Testis (tissue), 3 donors: Measurements from ENCODE around the gene TTC28. TPM values are rescaled to one million over a fixed set of nuclear protein-coding genes. Genes with fewer than 3 reads are reported as not detected.

Experiments used
- DNase-seq: peaks from one replicate; pipeline ENCODE4 v3.0.0-alpha.2; 2019
- H3K27ac ChIP-seq, 2 donors: fragments of 200-600 bp; sonication (generic); one replicate each; pipeline ENCODE4 v1.5.1; 2019
- H3K27me3 ChIP-seq: fragments of 200-600 bp; sonication (generic); one replicate; pipeline ENCODE4 v1.5.1; 2019
- H3K36me3 ChIP-seq: fragments of 200-600 bp; sonication (generic); one replicate; pipeline ENCODE4 v1.5.1; 2017; ENCODE audit warnings: low read depth; ENCODE audit errors: missing control alignments
- H3K4me1 ChIP-seq: fragments of 200-600 bp; sonication (generic); one replicate; pipeline ENCODE4 v1.5.1; 2019
- H3K4me3 ChIP-seq, 2 donors: fragments of 200-600 bp; sonication (generic); one replicate each; pipeline ENCODE4 v1.5.1; 2017 to 2019
- H3K9me3 ChIP-seq: fragments of 200-600 bp; sonication (generic); one replicate; pipeline ENCODE4 v1.5.1; 2017
- POLR2A ChIP-seq: fragments of 450-650 bp; IDR thresholded peaks from one replicate; pipeline ENCODE4 v1.6.1; 2017; ENCODE audit warnings: antibody characterized with exemption, mild to moderate bottlenecking, moderate library complexity
- WGBS, 2 donors: methylation state at CpG; one replicate each; pipeline ENCODE4 v1.1.5; 2018; 5-methylcytosine and 5-hydroxymethylcytosine counted together
- intact Hi-C: fragments of 100-400 bp; cut with DNase I; formaldehyde crosslinking; loops from one replicate; pipeline ENCODE4 v1.15.1; 2023; ENCODE audit warnings: low total_unique reads
- polyA plus RNA-seq: library from polyadenylated mRNA; stranded (reverse); fragments of 350-450 nt; fragmentation: Illumina TruSeq; extraction: RNeasy Lipid Tissue Mini Kit (QIAGEN cat#74804); gene quantifications from one replicate; pipeline ENCODE4 v1.2.3, GENCODE V29; 2014; ENCODE audit warnings: low read depth, low replicate concordance; ENCODE audit not compliant: insufficient read depth
- total RNA-seq, 2 donors: library from RNA; depleted of rRNA; stranded (reverse); fragments of >200 nt; gene quantifications; one replicate each; pipeline ENCODE4 v1.2.3, GENCODE V29; 2016
- TF ChIP-seq, protein P1 (sequence below), 3 experiments: fragments of 450-650 bp in 2 of 3; fragments of 200-600 bp in 1 of 3; sonication (generic) in 1 of 3; IDR thresholded peaks; one replicate each; pipeline ENCODE4 v1.5.1; 2016 to 2019; ENCODE audit warnings: antibody characterized with exemption in 3 of 3, mild to moderate bottlenecking in 2 of 3, moderate library complexity in 1 of 3

Gene TTC28
- total and polyA plus RNA-seq, 3 donors from 2014 or later = 29.4 to 121 (median 75.5) TPM

DNA sequence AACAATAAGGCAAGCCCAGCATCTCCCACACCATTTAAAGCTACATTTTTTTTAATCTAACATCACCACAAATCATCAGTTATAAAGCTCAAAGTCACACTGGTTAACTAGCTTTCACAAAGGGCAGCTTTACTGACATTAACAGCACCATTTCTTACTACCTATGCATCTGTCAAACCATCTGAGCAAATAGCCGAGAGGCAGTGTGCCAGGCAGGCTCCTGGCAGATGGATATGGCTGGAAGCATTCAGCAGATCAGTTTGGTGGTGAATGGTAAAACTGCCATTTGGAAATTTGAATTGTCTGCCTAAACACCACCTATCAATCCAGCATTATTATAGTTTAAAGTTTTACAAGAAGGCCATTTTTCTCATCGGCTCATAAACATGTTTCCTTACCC is 131.2 kb downstream of the TTC28 start:
- Histone ChIP-seq H3K36me3 (no peaks in the 10 kb centered on the region), H3K27me3 (no peaks in the 10 kb centered on the region), H3K27ac (no peak overlapping the region), H3K4me1 (no peaks in the 10 kb centered on the region), H3K4me3 (no peak overlapping the region), H3K9me3 (no peaks in the 10 kb centered on the region)
- intact Hi-C loops = no loop called here
- no peak for DNase-seq
- TF ChIP-seq POLR2A = no peak
- TF ChIP-seq, protein P1, sequence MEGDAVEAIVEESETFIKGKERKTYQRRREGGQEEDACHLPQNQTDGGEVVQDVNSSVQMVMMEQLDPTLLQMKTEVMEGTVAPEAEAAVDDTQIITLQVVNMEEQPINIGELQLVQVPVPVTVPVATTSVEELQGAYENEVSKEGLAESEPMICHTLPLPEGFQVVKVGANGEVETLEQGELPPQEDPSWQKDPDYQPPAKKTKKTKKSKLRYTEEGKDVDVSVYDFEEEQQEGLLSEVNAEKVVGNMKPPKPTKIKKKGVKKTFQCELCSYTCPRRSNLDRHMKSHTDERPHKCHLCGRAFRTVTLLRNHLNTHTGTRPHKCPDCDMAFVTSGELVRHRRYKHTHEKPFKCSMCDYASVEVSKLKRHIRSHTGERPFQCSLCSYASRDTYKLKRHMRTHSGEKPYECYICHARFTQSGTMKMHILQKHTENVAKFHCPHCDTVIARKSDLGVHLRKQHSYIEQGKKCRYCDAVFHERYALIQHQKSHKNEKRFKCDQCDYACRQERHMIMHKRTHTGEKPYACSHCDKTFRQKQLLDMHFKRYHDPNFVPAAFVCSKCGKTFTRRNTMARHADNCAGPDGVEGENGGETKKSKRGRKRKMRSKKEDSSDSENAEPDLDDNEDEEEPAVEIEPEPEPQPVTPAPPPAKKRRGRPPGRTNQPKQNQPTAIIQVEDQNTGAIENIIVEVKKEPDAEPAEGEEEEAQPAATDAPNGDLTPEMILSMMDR (IDR thresholded peaks at IDR 0.05) = no peak
- WGBS, 2 donors = 90 to 94% methylated on average over 2 of the region's 2 CpGs

DNA sequence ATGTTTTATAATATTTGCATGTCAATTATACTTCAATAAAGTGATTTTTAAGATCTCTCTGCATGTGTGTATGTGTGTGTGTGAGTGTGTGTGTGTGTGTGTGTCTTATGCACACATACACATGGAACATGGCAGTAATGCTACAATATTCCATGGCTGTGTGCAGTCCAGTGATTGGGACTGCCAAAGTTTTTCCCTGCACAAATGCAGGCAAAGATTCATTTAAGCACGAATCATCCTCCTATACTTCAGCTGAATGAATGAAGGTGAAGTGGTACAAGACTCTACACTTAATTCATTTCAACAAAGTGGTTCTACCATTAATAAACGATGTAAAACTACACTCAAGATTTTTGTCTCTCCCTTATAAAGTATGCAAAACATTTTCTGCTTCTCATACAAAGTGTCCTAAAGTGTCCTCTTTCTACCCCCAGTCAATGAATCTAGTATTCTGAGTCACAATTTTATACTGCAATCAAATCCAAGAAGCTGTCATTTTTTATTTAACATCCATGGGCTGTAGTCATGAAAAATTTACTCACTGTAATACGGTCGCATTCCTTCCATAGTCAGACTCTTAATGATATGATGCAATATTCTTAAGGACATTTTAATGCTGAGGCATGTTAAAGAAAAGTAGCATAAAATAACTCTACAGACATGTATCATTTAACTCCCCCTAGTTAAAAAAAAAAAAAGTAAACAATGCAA is 132.4 kb downstream of the TTC28 start:
- Histone ChIP-seq H3K9me3 (no peaks in the 10 kb centered on the region), H3K27me3 (no peaks in the 10 kb centered on the region), H3K36me3 (no peaks in the 10 kb centered on the region), H3K27ac (no peak overlapping the region), H3K4me3 (no peak overlapping the region), H3K4me1 (no peaks in the 10 kb centered on the region)
- intact Hi-C loops = no loop called here
- no peak for TF ChIP-seq POLR2A
- TF ChIP-seq, protein P1 (IDR thresholded peaks at IDR 0.05) = no peak
- no peak for DNase-seq
- 86 to 87% methylated on average over 4 of the region's 4 CpGs for WGBS, 2 donors

DNA sequence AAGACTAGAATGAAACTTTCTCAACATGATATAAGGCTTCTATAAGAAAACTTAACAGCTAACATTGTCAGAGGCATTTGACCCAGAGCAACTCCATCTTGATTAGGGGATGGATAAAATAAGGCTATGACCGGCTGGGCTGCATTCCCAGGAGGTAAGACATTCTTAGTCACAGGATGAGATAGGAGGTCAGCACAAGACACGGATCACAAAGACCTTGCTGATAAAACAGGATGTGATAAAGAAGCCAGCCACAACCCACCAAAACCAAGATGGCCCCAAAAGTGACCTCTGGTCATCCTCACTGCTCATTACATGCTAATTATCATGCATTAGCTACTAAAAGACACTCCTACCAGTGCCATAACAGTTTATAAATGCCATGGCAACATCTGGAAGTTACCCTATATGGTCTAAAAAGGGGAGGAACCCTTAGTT is 135.2 kb downstream of the TTC28 start:
- TF ChIP-seq, protein P1 (IDR thresholded peaks at IDR 0.05) = no peak
- no peak for TF ChIP-seq POLR2A
- DNase-seq = no peak
- H3K9me3 ChIP-seq = no peaks in the 10 kb centered on the region
- WGBS, 2 donors = 48 to 57% methylated on average over 2 of the region's 2 CpGs
- no peaks in the 10 kb centered on the region for H3K36me3 ChIP-seq
- H3K4me3 ChIP-seq = no peak overlapping the region
- H3K4me1 ChIP-seq = no peaks in the 10 kb centered on the region
- no peaks in the 10 kb centered on the region for H3K27me3 ChIP-seq
- no peak overlapping the region for H3K27ac ChIP-seq
- intact Hi-C loops = no loop called here

DNA sequence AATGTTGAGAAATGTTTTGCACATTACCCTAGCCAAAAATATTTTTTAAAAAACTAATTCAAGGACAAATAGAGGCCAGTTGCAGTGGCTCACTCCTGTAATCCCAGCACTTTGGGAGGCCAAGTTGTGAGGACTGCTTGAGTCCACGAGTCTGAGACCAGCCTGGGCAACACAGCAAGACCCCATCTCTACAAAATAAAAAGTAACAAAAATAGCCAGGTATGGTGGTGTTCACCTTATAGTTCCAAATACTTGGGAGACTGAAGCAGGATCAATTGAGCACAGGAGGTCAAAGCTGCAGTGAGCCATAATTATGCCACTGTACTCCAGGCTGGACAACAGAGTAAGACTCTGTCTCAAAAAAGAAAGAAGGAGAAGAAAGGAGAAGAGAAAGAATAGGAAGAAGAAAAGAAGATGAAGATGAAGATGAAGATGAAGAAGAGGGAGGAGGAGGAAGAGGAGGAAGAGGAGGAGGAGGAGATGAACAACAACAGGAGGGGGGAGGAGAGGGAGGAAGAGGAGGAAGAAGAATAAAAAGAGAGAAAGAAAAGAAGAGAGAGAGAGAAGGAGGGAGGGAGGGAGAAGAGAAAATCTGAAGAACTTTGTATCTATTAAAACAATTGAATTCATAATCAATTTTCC is 136.5 kb downstream of the TTC28 start:
- intact Hi-C loops = no loop called here
- WGBS, 2 donors = 85 to 100% methylated on average over 1 of the region's 1 CpG
- H3K27me3 ChIP-seq = no peaks in the 10 kb centered on the region

More for the DNA sequence above, 136.5 kb downstream of the TTC28 start:
- DNase-seq = no peak
- Histone ChIP-seq H3K36me3 (no peaks in the 10 kb centered on the region), H3K27ac (no peak overlapping the region), H3K4me1 (no peaks in the 10 kb centered on the region), H3K4me3 (no peak overlapping the region), H3K9me3 (no peaks in the 10 kb centered on the region)
- TF ChIP-seq POLR2A = no peak
- TF ChIP-seq, protein P1 (IDR thresholded peaks at IDR 0.05) = no peak
